CD4-positive, alpha-beta T cell treated with Interleukin-10 for 1 hour (primary cell): ENCODE measurements around the gene DYRK1B.

Experiments
- DNase-seq: peaks from one replicate; pipeline ENCODE4 v3.0.0-alpha.2; 2020

The DYRK1B gene

GRCh38 chr19:39852882-39853281, 18.9 kb upstream of the DYRK1B start:
- no peak for DNase-seq

DNA sequence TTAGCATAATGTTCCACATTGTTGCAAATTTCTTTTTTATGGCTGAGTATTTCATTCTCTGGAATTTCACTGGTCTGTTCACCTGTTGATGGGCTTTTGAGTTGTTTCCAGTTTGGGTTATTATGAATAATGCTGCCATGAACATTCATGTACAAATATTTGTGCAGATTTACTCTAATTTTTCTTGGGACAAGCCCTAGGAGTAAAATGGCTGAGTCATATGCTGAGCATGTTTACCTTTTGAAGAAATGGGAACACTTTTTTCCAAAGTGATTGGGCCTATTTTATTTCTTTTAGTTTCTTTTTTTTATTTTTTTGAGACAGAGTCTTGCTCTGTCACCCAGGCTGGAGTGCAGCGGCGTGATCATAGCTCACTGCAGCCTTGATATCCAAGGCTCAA, 16.9 kb upstream of the DYRK1B start:
- DNase-seq = no peak

DNA sequence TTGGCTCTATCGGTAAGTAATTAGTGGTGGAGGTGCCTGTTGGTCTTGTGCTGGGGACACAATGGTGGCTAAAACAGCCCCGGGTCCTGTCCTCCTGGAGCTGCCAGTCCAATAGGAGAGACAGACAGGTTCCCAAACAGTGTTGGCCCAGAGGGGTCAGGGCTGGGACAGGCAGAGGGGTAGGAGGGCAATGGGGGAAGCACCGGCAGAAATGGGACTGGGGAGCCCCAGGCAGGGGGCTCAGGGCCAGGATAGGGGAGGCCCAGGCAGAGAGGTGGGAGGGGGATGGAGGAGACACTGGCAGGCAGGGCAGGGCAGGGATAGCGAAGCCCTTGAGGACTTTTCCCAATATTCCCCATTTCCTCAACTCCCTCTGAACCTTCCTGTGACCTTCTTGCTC, 14.4 kb upstream of the DYRK1B start:
- no peak for DNase-seq

DNA sequence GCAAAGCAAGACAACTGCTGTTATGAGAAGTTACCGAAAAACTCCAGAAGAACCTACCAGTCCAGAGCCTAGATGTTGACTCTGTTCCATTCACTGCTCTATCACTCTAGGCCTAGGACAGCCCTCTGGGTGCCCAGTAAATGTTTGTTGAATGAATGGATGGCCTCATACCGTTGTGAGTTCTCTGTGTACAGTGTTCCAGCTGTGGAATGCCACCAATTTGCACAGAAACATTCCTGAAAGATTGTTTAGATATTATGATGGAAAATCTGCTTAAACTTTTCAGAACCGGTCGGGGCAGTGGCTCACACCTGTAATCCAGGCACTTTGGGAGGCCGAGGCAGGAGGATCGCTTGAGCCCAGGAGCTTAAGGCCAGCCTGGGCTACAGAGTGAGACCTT, 13.6 kb upstream of the DYRK1B start:
- DNase-seq = no peak

DNA sequence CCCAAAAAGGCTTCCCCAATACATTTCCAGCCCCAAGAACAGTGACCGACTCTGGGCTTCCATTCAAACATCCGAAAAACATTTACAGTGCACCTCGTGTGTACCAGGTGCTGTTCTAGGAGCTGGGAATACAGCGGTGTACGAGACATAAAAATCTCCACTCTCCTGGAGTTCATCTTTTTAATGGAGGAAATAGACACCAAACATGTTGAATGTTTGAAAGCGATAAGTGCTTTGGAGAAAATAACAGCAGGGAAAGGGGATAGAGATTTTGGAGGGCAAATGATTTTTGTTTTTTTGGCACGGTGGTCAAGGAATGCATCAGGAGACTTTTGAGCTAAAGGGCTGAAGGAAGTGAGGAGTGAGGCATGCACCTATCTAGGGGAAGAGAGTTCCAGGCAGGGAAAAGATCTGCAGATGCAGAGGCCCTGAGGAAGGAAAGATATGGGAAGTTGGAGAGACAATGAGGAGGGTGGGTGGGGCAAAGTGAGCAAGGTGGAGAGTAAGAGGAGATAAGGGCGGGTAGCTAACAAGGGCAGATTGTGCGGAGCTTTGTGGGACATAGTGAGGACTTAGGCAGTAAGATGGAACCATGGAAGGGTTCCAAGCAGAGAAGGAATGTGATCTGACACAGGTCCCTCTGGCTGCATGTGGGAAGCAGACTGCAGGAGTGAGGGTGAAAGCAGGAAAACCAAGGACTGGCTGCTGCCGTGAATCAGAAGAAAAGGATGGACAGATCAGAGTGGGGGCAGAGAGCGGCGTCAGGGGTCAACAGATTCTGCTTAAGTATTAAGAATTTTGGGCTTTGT, 12.9 kb upstream of the DYRK1B start:
- no peak for DNase-seq

- peak; percentile 97 for DNase-seq
Observed at GRCh38 chr19:39845933-39846677, 12.1 kb upstream of the DYRK1B start, which contains the start of gene FBL. Gene FBL (minus strand): TSS chr19:39846379. CDS start chr19:39846300, 79 bp downstream.

GRCh38 chr19:39845584-39845932, 11.6 kb upstream of the DYRK1B start:
- no peak for DNase-seq

- no peak for DNase-seq
Observed at GRCh38 chr19:39845172-39845571, 11.2 kb upstream of the DYRK1B start.

DNA sequence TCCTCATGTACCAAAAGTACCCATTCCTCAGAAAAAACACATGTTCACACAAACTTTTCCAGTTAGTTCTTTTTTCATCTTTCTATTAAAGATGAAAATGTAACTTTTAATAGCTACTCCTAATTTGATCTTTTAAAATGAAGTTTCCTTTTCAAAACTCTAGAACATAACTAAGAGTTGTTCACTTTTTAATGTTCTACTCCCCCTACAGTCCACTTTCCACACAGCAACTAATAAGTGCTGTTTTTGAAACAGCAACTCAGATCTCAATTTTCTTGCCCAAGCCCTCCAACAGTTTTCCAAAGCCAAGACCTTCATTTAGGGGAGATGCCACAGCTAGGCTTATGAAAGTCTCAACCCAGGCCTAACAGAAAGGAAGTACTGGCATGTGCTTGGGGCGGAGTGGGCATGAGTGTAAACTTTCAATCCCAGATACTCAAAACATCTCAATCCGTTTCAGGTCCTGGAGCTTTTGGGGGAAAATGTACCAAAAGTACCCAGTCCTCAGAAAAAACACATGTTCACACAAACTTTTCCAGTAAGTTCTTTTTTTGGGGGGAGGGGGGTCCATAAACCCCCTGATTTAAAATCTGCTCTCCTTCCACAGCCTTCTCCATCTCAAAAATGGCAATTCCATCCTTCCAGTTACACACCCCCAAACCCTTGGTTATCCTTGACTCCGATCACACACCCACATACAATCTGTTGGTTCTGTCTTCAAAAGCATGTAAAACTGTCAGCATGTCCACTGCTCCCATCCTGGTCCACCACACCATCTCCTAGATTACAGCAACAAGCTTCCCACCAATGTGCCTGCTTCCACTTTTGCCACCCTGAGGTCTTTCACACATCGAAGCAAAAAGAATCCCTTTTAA, 10.2 kb upstream of the DYRK1B start:
- DNase-seq = peak; percentile 75

- DNase-seq = no peak
Observed at GRCh38 chr19:39842693-39843435, 8.9 kb upstream of the DYRK1B start.

DNA sequence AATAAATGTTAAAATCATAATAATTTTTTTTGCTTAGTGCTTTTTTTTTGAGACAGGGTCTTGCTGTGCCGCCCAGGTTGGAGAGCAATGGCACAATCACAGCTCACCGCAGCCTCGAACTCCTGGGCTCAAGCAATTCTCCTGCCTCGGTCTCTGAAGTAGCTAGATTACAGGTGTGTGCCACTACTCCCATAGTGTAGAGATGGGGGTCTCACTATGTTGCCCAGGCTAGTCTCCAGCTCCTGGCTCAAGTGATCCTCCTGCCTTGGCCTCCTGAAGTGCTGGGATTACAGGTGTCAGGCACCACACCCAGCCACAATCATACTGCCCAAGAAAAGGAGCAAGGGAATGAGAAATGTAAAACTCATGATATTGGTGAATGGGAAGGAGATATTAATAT, 7.1 kb upstream of the DYRK1B start:
- no peak for DNase-seq

DNA sequence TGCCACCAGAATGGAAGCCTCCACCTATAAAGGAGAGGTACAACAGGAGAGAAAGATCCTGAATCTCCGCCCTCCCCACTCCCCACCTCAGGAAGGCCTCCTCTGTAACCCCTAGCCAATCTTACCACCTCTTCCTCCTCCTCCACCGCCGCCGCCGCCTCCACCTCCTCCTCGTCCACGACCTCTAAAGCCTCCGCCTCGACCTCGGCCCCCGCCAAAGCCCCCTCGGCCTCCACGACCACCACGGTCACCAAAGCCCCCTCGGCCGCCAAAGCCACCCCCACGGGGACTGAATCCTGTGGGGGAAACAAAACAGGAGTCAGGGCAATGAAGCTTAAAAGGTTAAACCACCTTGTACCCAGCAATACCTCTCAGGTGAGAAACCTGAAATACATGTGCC, 6.5 kb upstream of the DYRK1B start:
- no peak for DNase-seq

DNA sequence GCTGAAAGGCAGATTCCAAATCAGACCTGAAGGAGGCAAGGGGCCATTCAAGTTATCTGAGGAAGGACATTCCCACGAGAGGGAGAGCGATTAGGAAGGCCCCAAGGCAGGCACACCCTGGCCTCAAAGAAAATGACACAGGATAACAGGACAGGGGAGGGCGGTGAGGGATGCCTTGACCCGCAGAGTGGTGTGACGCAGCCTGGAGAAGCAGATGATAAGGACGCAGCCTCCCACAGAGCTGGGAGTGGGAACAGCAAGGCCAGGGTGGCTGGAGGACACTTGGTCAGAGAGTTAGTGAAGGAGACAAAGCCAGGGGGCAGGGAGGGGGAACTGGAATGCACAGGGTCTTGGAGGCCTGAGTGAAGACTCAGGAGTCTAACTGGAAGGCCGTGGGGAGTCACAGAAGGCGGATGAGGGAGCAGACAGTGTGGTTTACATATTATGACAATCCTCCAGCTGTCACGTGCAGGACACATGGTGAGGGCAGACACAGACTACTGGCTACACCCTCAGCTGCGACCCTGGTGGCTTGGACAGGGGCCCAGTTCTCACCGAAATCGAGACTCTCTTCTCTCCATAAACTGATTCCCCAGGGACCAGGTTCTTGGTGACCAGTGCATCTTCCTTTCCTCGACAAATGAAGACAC, 5.8 kb upstream of the DYRK1B start:
- DNase-seq = no peak

DNA sequence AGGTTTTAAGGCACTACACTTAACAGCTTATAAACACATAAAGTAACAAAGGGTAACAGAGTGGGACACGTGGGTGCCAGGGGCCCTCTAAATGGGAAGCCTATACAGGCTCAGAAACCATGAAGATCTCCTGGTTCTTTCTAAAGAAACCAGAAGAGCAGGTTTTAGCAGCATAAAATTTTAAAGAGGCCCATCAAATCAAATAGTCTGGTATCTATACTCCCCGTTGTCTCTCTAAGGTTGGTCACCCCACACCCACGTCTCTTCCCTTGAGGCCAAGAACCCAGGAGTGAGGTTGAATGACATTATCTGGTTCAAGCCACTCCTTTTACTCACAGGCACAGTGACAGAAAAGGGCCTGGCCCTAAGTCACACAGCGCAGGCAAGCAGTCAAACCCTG, 4.6 kb upstream of the DYRK1B start:
- no peak for DNase-seq

GRCh38 chr19:39837978-39838377, 4.0 kb upstream of the DYRK1B start:
- no peak for DNase-seq

DNA sequence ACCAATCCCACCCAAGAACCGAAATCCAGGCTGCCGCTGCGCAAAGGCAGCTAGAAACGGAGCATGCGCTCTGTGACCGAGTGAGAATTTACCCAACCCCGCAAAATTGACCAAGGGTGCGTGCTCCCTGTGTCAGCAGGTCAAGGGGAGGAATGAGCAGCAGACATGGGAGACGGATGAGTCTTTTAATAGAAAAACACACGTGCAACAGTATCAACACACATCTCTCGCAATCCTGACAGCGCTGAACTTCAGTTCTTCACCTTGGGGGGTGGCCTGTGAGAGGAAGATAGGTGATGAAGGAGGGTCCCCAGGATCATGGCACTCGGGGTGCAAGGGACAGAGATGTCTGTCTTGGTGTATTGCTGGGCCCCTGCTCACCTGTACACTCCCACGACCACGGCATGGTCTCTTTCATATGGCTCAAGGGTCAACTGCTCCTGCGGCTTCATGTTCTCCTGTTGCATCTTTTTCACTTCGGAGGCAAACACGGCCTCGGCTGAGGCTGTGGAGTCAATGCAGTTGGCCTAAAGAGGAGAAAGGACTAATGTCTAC, 402 bp upstream of the DYRK1B start:
- no peak for DNase-seq

DNA sequence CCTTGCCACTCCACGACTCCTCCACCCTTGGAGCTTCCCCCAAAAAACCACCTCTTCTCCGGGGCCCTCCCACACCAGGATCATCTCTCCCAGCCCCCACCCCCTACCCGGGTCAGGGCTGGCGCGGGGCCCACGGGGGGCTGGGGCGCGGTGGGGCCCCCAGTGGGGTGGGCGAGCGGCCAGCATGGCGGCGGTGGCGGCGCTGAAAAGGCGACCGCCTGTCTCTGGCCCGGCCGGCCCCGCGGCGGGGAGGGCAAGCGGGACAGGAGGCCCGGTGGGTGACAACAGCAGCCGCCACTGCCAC, 850 bp downstream of the DYRK1B start:
- DNase-seq = no peak

DNA sequence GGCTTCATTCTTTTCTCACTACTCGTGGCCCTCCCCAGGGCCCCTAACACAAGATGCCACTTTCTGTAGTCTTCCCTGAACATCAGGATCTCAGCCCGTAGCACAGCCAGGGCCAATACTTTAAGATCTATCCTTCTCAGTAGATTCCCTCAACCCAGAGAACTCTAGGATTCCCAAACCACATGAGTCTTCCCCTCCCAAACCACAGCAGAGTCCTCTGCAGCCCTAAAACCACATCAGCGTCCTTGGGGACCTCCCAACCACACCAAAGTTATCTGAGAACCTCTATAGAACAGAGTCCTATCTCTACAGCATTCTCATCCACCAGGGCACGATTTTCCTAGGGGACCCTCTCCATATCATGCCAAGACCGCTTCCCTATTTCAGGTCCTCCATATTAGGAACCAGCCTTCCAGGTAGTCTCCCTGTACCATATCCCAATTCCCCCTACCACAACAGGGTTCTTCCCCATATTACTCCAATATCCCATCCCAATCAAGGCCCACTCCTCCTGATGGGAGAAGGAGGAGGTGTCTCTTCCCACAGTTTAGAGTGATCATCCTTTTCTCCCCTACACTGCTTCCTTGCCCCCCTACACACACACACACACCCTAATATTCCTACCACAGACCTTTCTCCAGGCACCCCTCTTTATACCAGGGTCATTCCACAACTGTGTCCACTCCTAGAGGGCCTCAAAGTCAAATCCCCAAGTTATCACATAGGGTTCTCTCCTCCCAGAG, 1.4 kb downstream of the DYRK1B start:
- DNase-seq = peak; percentile 33

DNA sequence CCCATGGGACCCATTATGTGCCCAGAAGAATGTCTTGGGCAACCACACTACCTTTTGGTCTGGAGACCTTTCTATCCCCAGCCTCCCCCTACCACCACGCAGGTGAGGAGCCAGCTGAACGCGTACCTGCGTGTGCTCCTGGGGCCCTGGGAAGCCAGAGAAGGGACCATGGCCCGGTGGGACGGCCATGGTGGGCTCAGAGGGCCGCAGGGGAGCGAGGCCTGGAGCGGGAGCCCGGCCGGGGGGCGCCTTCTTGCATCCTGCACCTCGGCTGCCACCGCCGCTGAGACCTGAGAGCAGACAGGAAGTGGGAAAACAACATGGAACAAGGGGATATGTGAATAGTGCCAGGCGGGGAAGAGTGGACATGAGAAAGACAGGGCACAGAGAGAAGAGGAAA, 2.3 kb downstream of the DYRK1B start:
- no peak for DNase-seq

DNA sequence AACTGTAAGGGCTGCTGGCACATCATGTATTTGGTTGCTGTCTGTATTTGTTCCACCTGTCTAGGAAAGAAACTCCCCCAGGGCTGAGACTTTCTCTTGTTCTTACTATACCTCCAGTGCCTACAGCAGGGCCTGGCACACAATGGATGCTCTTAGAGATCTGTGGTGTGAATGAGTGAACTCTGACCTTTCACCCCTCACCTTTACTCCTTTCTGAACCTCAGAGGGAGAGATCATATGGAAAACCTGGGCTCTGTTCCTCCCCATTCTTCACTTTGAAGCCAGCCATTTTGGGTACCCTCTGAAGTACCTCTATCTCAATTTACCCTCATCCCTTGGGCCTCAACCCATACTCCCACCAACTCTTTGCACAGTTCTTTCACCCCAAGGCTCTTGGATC, 3.1 kb downstream of the DYRK1B start:
- DNase-seq = no peak

GRCh38 chr19:39830406-39830805, 3.6 kb downstream of the DYRK1B start:
- DNase-seq = no peak
